ENCODE data around the gene OTUD7B.

OTUD7B gene

DNA sequence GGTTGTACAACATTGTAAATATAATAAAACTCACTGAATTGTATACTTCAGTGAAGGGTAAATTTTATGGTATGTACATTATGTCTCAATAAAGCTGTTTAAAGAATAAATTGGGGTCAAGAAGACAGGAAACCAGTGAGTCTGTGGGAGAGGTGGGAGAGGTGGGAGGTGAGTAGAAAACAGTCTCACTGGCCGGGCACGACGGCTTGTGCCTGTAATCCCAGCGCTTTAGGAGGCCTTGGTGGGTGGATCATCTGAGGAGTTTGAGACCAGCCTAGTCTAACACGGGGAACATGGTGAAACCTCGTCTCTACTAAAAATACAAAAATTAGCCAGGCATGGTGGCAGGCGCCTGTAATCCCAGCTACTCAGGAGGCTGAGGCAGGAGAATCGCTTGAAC is 78.1 kb downstream of the OTUD7B start:
- Histone ChIP-seq H3K79me2 (ENCODE audit: insufficient read depth, low read length) (no peaks in the 10 kb centered on the region), H3K27me3 (ENCODE audit: insufficient read depth, low read length) (no peaks in the 10 kb centered on the region; the same call in 1 of the 2 replicates), H3K9me3 (ENCODE audit: low read length) (no peaks in the 10 kb centered on the region), H3K9me2 (ENCODE audit: low read depth, low read length) (no peaks in the 10 kb centered on the region), H4K20me1 (ENCODE audit: insufficient read depth, low read length) (no peaks in the 10 kb centered on the region), H3K27ac (ENCODE audit: low read depth, low read length, poor library complexity, severe bottlenecking) (no peak overlapping the region), H3K4me1 (ENCODE audit: insufficient read depth, low read length, severe bottlenecking) (peaks cover 8% of the 10 kb centered on the region), H3K4me3 (ENCODE audit: low read depth, low read length, poor library complexity, severe bottlenecking) (no peak overlapping the region), H3K4me2 (ENCODE audit: low read length) (no peak overlapping the region), H3F3A (ENCODE audit: insufficient read depth, low read length) (no peaks in the 10 kb centered on the region), H2AFZ (ENCODE audit: low read length) (no peak overlapping the region), H3K36me3 (ENCODE audit: insufficient read depth, low read length) (no peaks in the 10 kb centered on the region), H3K9ac (ENCODE audit: low read length) (no peak overlapping the region)
- no peak for TF ChIP-seq EZH2 (IDR thresholded peaks at IDR 0.05; ENCODE audit: borderline replicate concordance, low read length)
- TF ChIP-seq, protein P1, sequence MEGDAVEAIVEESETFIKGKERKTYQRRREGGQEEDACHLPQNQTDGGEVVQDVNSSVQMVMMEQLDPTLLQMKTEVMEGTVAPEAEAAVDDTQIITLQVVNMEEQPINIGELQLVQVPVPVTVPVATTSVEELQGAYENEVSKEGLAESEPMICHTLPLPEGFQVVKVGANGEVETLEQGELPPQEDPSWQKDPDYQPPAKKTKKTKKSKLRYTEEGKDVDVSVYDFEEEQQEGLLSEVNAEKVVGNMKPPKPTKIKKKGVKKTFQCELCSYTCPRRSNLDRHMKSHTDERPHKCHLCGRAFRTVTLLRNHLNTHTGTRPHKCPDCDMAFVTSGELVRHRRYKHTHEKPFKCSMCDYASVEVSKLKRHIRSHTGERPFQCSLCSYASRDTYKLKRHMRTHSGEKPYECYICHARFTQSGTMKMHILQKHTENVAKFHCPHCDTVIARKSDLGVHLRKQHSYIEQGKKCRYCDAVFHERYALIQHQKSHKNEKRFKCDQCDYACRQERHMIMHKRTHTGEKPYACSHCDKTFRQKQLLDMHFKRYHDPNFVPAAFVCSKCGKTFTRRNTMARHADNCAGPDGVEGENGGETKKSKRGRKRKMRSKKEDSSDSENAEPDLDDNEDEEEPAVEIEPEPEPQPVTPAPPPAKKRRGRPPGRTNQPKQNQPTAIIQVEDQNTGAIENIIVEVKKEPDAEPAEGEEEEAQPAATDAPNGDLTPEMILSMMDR (IDR thresholded peaks at IDR 0.05; ENCODE audit: low read length): no peak

DNA sequence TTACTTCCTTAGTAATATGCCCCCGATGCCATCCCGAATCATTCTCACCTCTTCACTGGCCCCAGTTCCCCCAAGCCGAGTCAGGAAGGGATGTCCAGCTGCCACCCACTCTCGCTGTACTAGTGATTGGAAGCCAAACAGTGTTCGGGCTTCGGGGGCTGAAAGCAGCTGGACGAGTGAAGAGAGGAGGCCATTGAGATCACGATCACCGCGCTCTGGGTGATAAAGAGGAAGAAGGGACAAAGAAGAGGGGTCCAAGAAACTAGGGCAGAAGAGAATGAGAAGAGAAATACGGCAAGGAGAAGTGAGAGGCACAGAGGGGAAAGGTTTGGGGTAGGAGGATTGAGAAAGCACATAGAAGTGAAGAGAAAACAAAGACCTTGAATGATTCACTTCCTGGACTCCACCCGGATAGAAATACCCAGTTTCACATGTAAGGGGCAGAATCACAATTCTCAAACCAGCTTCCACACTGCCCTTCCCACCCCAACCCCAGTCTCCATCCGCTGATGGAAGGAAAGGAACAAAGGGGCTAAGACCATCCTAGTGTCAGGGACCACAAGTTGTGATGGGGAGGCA is 79.2 kb downstream of the OTUD7B start:
- no peak overlapping the region for H2AFZ ChIP-seq (ENCODE audit: low read length)
- H3K9ac ChIP-seq (ENCODE audit: low read length): no peak overlapping the region
- H3K36me3 ChIP-seq (ENCODE audit: insufficient read depth, low read length): peaks cover 7% of the 10 kb centered on the region
- H3K4me2 ChIP-seq (ENCODE audit: low read length): no peak overlapping the region
- TF ChIP-seq, protein P1 (IDR thresholded peaks at IDR 0.05; ENCODE audit: low read length): no peak
- no peak for TF ChIP-seq EZH2 (IDR thresholded peaks at IDR 0.05; ENCODE audit: borderline replicate concordance, low read length)
- no peak overlapping the region for H3K4me3 ChIP-seq (ENCODE audit: low read depth, low read length, poor library complexity, severe bottlenecking)
- H3K27me3 ChIP-seq (ENCODE audit: insufficient read depth, low read length): no peaks in the 10 kb centered on the region; the same call in 1 of the 2 replicates
- no peaks in the 10 kb centered on the region for H3K9me2 ChIP-seq (ENCODE audit: low read depth, low read length)
- H3K27ac ChIP-seq (ENCODE audit: low read depth, low read length, poor library complexity, severe bottlenecking): no peak overlapping the region
- no peaks in the 10 kb centered on the region for H4K20me1 ChIP-seq (ENCODE audit: insufficient read depth, low read length)
- H3F3A ChIP-seq (ENCODE audit: insufficient read depth, low read length): no peaks in the 10 kb centered on the region
- peaks cover 8% of the 10 kb centered on the region for H3K79me2 ChIP-seq (ENCODE audit: insufficient read depth, low read length)
- no peaks in the 10 kb centered on the region for H3K9me3 ChIP-seq (ENCODE audit: low read length)
- H3K4me1 ChIP-seq (ENCODE audit: insufficient read depth, low read length, severe bottlenecking): peaks cover 16% of the 10 kb centered on the region

DNA sequence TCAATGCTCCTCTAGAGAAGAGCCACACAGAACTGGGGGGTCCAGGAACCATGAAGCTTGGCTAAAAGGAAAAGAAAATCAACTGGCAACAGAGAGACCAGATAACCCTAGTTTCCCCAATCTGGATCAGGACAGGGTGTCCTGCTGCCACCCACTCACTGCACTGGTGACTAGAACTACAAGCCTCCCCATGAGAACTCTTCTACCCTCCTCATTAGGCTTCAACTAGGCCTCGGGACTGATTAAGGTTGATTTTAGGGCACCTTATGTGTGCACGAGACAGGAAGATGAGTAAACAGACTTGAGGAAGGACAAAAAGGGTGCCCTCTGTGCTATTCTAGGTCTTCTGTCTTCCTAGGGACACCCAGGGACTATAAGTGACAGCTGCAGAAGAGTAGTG is 80.7 kb downstream of the OTUD7B start:
- Histone ChIP-seq H3K4me1 (ENCODE audit: insufficient read depth, low read length, severe bottlenecking) (peaks cover 23% of the 10 kb centered on the region), H3K9me2 (ENCODE audit: low read depth, low read length) (no peaks in the 10 kb centered on the region), H3K27ac (ENCODE audit: low read depth, low read length, poor library complexity, severe bottlenecking) (no peak overlapping the region), H3K9me3 (ENCODE audit: low read length) (no peaks in the 10 kb centered on the region), H3K9ac (ENCODE audit: low read length) (no peak overlapping the region), H2AFZ (ENCODE audit: low read length) (no peak overlapping the region), H3F3A (ENCODE audit: insufficient read depth, low read length) (no peaks in the 10 kb centered on the region), H3K4me2 (ENCODE audit: low read length) (no peak overlapping the region), H3K4me3 (ENCODE audit: low read depth, low read length, poor library complexity, severe bottlenecking) (no peak overlapping the region), H4K20me1 (ENCODE audit: insufficient read depth, low read length) (no peaks in the 10 kb centered on the region), H3K36me3 (ENCODE audit: insufficient read depth, low read length) (peaks cover 21% of the 10 kb centered on the region), H3K79me2 (ENCODE audit: insufficient read depth, low read length) (peaks cover 8% of the 10 kb centered on the region), H3K27me3 (ENCODE audit: insufficient read depth, low read length) (no peaks in the 10 kb centered on the region; the same call in 1 of the 2 replicates)
- TF ChIP-seq, protein P1 (IDR thresholded peaks at IDR 0.05; ENCODE audit: low read length): no peak
- TF ChIP-seq EZH2 (IDR thresholded peaks at IDR 0.05; ENCODE audit: borderline replicate concordance, low read length): no peak
